Testis (tissue), 3 donors: Measurements from ENCODE around the gene ZNF593OS. TPM values are rescaled to one million over a fixed set of nuclear protein-coding genes. Genes with fewer than 3 reads are reported as not detected.

ENCODE experiments used
- DNase-seq: peaks from one replicate; pipeline ENCODE4 v3.0.0-alpha.2; 2019
- H3K27ac ChIP-seq, 2 donors: fragments of 200-600 bp; sonication (generic); one replicate each; pipeline ENCODE4 v1.5.1; 2019
- H3K27me3 ChIP-seq: fragments of 200-600 bp; sonication (generic); one replicate; pipeline ENCODE4 v1.5.1; 2019
- H3K36me3 ChIP-seq: fragments of 200-600 bp; sonication (generic); one replicate; pipeline ENCODE4 v1.5.1; 2017; ENCODE audit warnings: low read depth; ENCODE audit errors: missing control alignments
- H3K4me1 ChIP-seq: fragments of 200-600 bp; sonication (generic); one replicate; pipeline ENCODE4 v1.5.1; 2019
- H3K4me3 ChIP-seq, 2 donors: fragments of 200-600 bp; sonication (generic); one replicate each; pipeline ENCODE4 v1.5.1; 2017 to 2019
- H3K9me3 ChIP-seq: fragments of 200-600 bp; sonication (generic); one replicate; pipeline ENCODE4 v1.5.1; 2017
- CTCF ChIP-seq, 3 experiments: fragments of 450-650 bp in 2 of 3; fragments of 200-600 bp in 1 of 3; sonication (generic) in 1 of 3; IDR thresholded peaks; one replicate each; pipeline ENCODE4 v1.5.1; 2016 to 2019; ENCODE audit warnings: antibody characterized with exemption in 3 of 3, mild to moderate bottlenecking in 2 of 3, moderate library complexity in 1 of 3
- POLR2A ChIP-seq: fragments of 450-650 bp; IDR thresholded peaks from one replicate; pipeline ENCODE4 v1.6.1; 2017; ENCODE audit warnings: antibody characterized with exemption, mild to moderate bottlenecking, moderate library complexity
- WGBS, 2 donors: methylation state at CpG; one replicate each; pipeline ENCODE4 v1.1.5; 2018; 5-methylcytosine and 5-hydroxymethylcytosine counted together
- intact Hi-C: fragments of 100-400 bp; cut with DNase I; formaldehyde crosslinking; loops from one replicate; pipeline ENCODE4 v1.15.1; 2023; ENCODE audit warnings: low total_unique reads
- polyA plus RNA-seq: library from polyadenylated mRNA; stranded (reverse); fragments of 350-450 nt; fragmentation: Illumina TruSeq; extraction: RNeasy Lipid Tissue Mini Kit (QIAGEN cat#74804); gene quantifications from one replicate; pipeline ENCODE4 v1.2.3, GENCODE V29; 2014; ENCODE audit warnings: low read depth, low replicate concordance; ENCODE audit not compliant: insufficient read depth
- total RNA-seq, 2 donors: library from RNA; depleted of rRNA; stranded (reverse); fragments of >200 nt; gene quantifications; one replicate each; pipeline ENCODE4 v1.2.3, GENCODE V29; 2016

ZNF593OS gene
- total and polyA plus RNA-seq, 3 donors from 2014 or later, result 0.62 to 1.7 TPM; not detected in 1

GRCh38 chr1:26154750-26155149 lies 16.9 kb downstream of the ZNF593OS start:
- no peaks in the 10 kb centered on the region for H3K4me1 ChIP-seq
- intact Hi-C loops, result no loop called here
- TF ChIP-seq CTCF (IDR thresholded peaks at IDR 0.05) (no peak), POLR2A (no peak)
- no peak overlapping the region for H3K4me3 ChIP-seq
- no peak overlapping the region for H3K27ac ChIP-seq
- no peak for DNase-seq
- no peaks in the 10 kb centered on the region for H3K27me3 ChIP-seq
- no peaks in the 10 kb centered on the region for H3K36me3 ChIP-seq
- 61 to 75% methylated on average over 9 of the region's 9 CpGs for WGBS, 2 donors
- H3K9me3 ChIP-seq, result no peaks in the 10 kb centered on the region

GRCh38 chr1:26153966-26154532 lies 17.6 kb downstream of the ZNF593OS start:
- no peaks in the 10 kb centered on the region for H3K27me3 ChIP-seq
- WGBS, 2 donors, result 61 to 70% methylated on average over 5 of the region's 5 CpGs
- H3K9me3 ChIP-seq, result no peaks in the 10 kb centered on the region
- H3K36me3 ChIP-seq, result no peaks in the 10 kb centered on the region
- H3K4me3 ChIP-seq, result no peak overlapping the region
- intact Hi-C loops, result no loop called here
- no peaks in the 10 kb centered on the region for H3K4me1 ChIP-seq
- no peak overlapping the region for H3K27ac ChIP-seq
- DNase-seq, result no peak
- TF ChIP-seq POLR2A, result no peak
- TF ChIP-seq CTCF (IDR thresholded peaks at IDR 0.05), result no peak

DNA sequence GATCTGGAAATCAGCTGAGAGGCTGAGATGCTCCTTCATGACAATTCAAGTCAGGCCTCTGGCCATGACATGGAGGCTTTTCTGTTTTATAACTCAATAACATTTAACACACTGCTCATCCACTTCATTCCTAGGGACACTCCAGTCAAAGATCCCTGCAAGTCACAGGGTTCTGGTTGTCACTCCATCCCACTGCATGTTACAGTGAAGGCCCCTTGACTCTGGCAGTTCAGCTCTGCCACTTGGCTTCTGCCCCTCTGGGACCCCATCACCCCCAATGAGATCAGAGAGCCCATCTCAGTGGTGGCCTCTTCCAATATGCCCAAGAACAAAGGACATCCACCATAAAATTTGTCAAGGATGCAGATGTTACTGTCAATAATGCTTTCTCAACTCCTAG lies 22.7 kb downstream of the ZNF593OS start:
- no peaks in the 10 kb centered on the region for H3K4me1 ChIP-seq
- no peaks in the 10 kb centered on the region for H3K27me3 ChIP-seq
- no peaks in the 10 kb centered on the region for H3K9me3 ChIP-seq
- no peak for TF ChIP-seq CTCF (IDR thresholded peaks at IDR 0.05)
- no peak for TF ChIP-seq POLR2A
- intact Hi-C loops, result loop anchor here (10.0 kb wide), 2 partner anchors 114 to 254 kb away; no protein-coding TSS in a partner anchor
- no peaks in the 10 kb centered on the region for H3K36me3 ChIP-seq
- H3K27ac ChIP-seq, result no peak overlapping the region
- no peak overlapping the region for H3K4me3 ChIP-seq
- no peak for DNase-seq

DNA sequence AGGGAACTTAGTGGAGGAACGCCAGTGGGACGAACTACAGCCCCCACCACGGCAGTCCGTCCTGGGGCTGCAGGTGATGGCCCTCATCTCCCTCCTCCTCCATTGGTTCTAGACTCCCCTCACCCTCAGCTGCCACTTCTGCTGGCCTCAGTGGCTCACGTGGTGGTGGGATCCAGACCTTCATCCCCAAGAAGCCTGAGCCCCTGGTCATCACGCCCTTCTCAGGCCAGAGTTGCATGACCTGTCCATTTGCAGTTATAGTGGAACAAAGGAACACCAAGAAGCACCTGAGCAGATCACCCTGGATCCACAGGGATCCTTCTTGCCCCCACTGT lies 25.7 kb downstream of the ZNF593OS start:
- Histone ChIP-seq H3K27ac (no peak overlapping the region), H3K9me3 (no peaks in the 10 kb centered on the region), H3K27me3 (no peaks in the 10 kb centered on the region), H3K4me3 (no peak overlapping the region), H3K4me1 (no peaks in the 10 kb centered on the region), H3K36me3 (no peaks in the 10 kb centered on the region)
- no peak for DNase-seq
- WGBS, 2 donors, result 61 to 62% methylated on average over 2 to 6 of the region's 6 CpGs
- TF ChIP-seq POLR2A (no peak), CTCF (IDR thresholded peaks at IDR 0.05) (no peak)
- intact Hi-C loops, result loop anchor here (10.0 kb wide), 2 partner anchors 111 to 251 kb away; no protein-coding TSS in a partner anchor
